IPS-20b (cell line): ENCODE data around the gene FARP2.
"Not testable (repeated sequence)": the region's sequence is repeated elsewhere in the genome, so short reads cannot be mapped to it uniquely, and the experiment has no call there.

ENCODE experiments used
- H3K27ac ChIP-seq: one replicate; pipeline ENCODE4 v1.5.1; 2013; ENCODE audit warnings: low read length
- H3K27me3 ChIP-seq: 2 replicates; pipeline ENCODE4 v1.6.1; 2013; ENCODE audit warnings: mild to moderate bottlenecking, low read length, inconsistent platforms; ENCODE audit not compliant: insufficient read depth
- H3K36me3 ChIP-seq: 2 replicates; pipeline ENCODE4 v1.6.1; 2013; ENCODE audit warnings: low read depth, mild to moderate bottlenecking, inconsistent platforms, low read length, moderate library complexity; ENCODE audit not compliant: insufficient read depth
- H3K4me1 ChIP-seq: 2 replicates; pipeline ENCODE4 v1.6.1; 2013; ENCODE audit warnings: mild to moderate bottlenecking, control low read depth, inconsistent platforms, low read length, moderate library complexity; ENCODE audit not compliant: insufficient read depth
- H3K4me3 ChIP-seq: 2 replicates; pipeline ENCODE4 v1.5.1; 2013; ENCODE audit warnings: mild to moderate bottlenecking, low read length, inconsistent platforms
- H3K9ac ChIP-seq: 2 replicates; pipeline ENCODE4 v1.6.1; 2013; ENCODE audit warnings: low read depth, mild to moderate bottlenecking, inconsistent platforms, low read length, moderate library complexity
- H3K9me3 ChIP-seq: 2 replicates; pipeline ENCODE4 v1.6.1; 2013; ENCODE audit warnings: mild to moderate bottlenecking, low read depth, low read length, inconsistent platforms; ENCODE audit not compliant: insufficient read depth

FARP2 gene

DNA sequence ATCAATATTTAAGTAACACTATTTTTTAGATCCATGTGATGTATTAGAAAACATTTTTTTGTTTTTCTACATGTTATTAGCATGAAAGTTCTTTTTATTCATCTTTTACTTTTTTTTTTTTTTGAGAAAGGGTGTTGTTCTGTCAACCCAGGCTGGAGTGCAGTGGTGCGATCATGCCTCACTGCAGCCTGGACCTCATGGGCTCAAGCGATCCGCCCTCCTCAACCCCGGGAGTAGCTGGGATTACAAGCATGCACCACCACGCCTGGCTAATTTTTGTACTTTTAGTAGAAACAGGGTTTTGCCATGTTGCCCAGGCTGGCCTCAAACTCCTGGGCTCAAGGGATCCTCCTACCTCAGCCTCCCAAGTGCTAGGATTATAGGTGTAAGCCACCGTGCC lies 17.8 kb downstream of the FARP2 start:
- H3K4me3 ChIP-seq, H3K9ac ChIP-seq, H3K27me3 ChIP-seq, H3K9me3 ChIP-seq, H3K36me3 ChIP-seq, H3K27ac ChIP-seq, H3K4me1 ChIP-seq: not testable (repeated sequence)

DNA sequence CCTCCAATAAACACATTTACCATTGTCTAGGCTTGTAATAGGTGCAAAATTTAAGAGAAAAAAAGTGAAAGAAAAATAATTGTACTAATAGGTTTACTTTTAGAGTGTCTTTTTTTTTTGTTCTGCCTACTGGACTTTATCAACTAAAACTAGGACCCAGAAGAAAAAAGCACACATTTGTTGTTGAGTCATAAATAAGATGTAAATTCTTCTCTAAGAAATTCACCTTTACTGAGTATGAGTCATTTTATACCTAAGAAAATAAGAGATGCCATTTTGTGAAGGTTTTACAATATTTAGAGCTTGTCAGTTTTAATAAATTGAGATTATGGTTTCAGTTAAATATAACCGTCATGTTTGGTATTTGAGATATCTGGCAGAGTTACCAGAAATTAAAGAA lies 19.2 kb downstream of the FARP2 start:
- H3K9me3 ChIP-seq: no peaks in the 10 kb centered on the region
- no peak overlapping the region for H3K4me3 ChIP-seq
- H3K36me3 ChIP-seq: 0 out of 2 replicates have a peak, but pooled peaks cover 9% of the 10 kb centered on the region
- no peak overlapping the region for H3K9ac ChIP-seq
- H3K4me1 ChIP-seq: no peaks in the 10 kb centered on the region
- H3K27ac ChIP-seq: no peak overlapping the region
- no peaks in the 10 kb centered on the region for H3K27me3 ChIP-seq

DNA sequence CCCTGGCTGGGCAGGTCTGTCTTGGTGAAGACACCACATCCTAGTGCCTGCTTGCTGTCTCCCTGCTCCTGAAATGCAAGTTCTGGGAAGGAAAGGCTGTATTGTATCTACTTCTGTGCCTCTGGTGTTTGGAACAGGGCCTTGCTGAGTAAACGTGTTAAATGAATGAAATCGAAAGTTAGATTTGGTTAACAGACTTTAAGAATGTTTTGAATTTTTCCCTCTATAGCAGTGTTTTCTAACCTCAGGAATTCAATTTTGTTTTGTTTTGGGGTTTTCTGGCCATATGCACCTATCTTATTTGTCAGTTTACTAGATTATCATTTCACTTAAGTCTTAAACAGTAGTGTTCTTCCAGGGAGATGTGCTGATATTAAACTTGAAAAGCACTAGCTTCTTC lies 20.7 kb downstream of the FARP2 start:
- H3K36me3 ChIP-seq: 0 out of 2 replicates have a peak, but pooled peaks cover 9% of the 10 kb centered on the region
- H3K9me3 ChIP-seq: no peaks in the 10 kb centered on the region
- no peaks in the 10 kb centered on the region for H3K4me1 ChIP-seq
- no peaks in the 10 kb centered on the region for H3K27me3 ChIP-seq
- no peak overlapping the region for H3K27ac ChIP-seq
- no peak overlapping the region for H3K4me3 ChIP-seq
- no peak overlapping the region for H3K9ac ChIP-seq

DNA sequence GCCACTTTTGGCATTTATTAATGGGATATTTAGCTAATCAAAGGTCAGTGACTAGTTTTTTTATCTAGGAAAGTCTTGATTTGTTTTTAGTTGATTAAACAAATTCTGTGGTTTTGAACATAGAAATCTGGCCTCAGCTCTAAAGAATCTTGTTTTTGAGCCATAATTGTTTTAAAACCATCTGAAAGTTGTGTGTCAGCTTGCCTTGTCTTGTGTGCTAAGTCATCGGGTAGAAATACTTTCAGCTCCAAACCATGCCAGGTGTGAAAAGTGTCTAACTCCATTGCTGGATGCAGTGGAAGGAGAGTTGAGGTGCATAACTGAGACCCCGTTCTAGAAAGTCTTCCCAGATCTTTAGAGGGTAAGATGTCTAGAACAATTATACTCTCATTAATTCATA lies 22.7 kb downstream of the FARP2 start:
- H3K4me1 ChIP-seq: no peaks in the 10 kb centered on the region
- no peak overlapping the region for H3K4me3 ChIP-seq
- no peaks in the 10 kb centered on the region for H3K9me3 ChIP-seq
- H3K27ac ChIP-seq: no peak overlapping the region
- H3K36me3 ChIP-seq: 0 out of 2 replicates have a peak, but pooled peaks cover 9% of the 10 kb centered on the region
- H3K9ac ChIP-seq: no peak overlapping the region
- H3K27me3 ChIP-seq: no peaks in the 10 kb centered on the region

DNA sequence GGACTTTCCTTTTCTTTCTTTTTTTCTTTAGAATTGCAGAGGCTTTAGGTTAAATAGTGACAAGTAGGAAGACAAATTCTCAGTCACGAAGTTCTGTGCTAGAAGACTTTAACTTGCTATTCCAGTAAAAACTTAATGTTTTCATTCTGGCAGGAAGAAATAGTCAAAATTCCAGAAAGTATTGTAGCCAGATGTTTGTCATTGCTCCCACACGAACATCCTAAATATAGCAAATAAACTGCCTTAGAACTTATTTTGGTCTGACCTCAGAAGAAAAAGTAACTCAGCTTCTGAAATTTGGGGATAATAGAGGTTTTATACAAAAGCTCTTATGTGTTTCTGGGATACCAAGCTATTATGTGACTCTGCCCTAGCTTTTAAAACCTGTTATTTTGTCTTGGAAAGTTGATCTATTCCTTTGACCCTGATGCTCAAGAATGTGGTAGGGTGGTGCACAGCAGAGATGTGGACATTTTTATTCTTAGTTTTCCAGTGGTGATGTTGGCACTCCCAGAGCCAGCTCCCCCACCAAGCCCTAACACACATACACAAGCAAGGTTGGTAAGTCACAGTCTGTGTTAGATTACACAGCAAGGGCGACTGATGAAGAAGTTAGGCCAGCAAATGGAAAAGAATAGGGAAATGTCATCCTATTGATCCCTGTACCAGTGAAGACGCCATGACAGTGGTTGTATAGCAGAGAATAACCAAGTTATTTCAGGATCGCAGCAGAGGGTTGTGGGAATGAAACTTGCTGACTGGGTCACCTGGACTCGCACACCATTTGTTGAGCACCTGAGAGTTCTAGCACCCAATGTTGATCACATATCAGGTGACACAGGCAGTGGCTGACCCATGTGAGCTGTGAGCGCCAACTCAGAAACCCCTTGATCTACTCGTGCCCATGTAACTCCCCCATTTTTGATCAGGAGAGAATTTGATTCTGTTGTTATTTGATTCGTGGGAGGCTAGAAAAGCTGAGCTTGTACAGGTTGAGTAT lies 23.7 kb downstream of the FARP2 start:
- H3K27ac ChIP-seq: no peak overlapping the region
- H3K36me3 ChIP-seq: 0 out of 2 replicates have a peak, but pooled peaks cover 5% of the 10 kb centered on the region
- H3K27me3 ChIP-seq: no peaks in the 10 kb centered on the region
- H3K9me3 ChIP-seq: no peaks in the 10 kb centered on the region
- no peak overlapping the region for H3K4me3 ChIP-seq
- no peaks in the 10 kb centered on the region for H3K4me1 ChIP-seq
- H3K9ac ChIP-seq: no peak overlapping the region

DNA sequence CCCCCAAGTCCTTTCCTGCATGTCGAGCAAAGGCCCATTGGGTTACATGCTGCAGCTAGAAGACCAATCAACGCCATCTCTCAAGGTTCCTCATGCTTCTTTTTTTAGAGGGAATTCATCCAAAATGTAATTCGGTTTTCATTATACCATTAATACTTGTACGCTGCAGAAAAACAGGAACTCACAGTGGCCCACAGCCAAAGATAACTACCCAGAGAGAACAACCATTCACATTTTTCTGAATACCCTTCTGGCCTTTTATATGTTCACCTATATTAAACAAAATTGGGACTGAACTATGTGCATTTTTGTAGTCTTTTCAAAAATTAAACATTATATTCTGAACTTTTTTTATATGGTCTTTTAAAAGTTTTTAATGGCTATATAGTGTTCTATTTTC lies 25.8 kb downstream of the FARP2 start:
- no peaks in the 10 kb centered on the region for H3K27me3 ChIP-seq
- no peak overlapping the region for H3K27ac ChIP-seq
- H3K9ac ChIP-seq: no peak overlapping the region
- H3K4me3 ChIP-seq: no peak overlapping the region
- no peaks in the 10 kb centered on the region for H3K4me1 ChIP-seq
- H3K9me3 ChIP-seq: no peaks in the 10 kb centered on the region
- H3K36me3 ChIP-seq: no peaks in the 10 kb centered on the region

DNA sequence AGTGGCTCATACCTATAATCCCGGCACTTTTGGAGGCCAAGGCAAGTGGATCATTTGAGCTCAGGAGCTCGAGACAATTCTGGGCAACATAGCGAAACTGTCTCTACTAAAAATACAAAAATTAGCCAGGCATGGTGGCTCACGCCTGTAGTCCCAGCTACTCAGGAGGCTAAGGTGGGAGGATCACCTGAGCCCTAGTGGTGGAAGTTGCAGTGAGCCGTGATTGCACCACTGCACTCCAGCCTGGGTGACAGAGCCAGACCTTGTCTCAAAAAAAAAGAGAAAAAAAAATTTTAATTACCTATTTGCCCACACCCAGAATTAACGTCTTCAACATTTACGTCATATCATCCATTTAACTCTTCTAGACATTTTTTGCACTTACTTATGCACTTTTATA lies 29.4 kb downstream of the FARP2 start:
- not testable (repeated sequence) for H3K4me3 ChIP-seq, H3K9ac ChIP-seq, H3K4me1 ChIP-seq, H3K36me3 ChIP-seq, H3K27ac ChIP-seq, H3K27me3 ChIP-seq, H3K9me3 ChIP-seq

DNA sequence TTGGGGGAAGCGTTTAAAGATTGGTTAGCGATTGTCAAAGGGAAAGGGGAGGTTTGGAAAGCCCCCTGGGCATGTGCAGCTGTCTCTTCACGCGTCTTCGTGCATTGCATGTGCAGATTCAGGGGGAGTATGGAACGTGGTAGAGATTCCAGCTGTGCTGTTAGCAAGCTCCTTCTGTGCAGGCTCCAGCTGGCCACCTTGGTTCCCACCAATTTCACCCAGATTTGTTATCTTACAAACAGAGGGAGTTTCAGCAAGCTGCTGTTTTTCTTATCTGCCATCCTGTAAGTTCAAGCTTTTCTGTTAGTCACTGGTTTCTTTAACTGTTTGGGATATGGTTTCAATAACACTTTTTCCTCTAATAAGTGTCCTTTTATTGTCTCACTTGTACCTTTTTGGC lies 30.4 kb downstream of the FARP2 start:
- H3K4me3 ChIP-seq: no peak overlapping the region
- H3K9ac ChIP-seq: no peak overlapping the region
- no peaks in the 10 kb centered on the region for H3K27me3 ChIP-seq
- no peaks in the 10 kb centered on the region for H3K9me3 ChIP-seq
- H3K27ac ChIP-seq: no peak overlapping the region
- 0 out of 2 replicates have a peak, but pooled peaks cover 3% of the 10 kb centered on the region for H3K4me1 ChIP-seq
- no peaks in the 10 kb centered on the region; the same call in 1 of the 2 replicates for H3K36me3 ChIP-seq

DNA sequence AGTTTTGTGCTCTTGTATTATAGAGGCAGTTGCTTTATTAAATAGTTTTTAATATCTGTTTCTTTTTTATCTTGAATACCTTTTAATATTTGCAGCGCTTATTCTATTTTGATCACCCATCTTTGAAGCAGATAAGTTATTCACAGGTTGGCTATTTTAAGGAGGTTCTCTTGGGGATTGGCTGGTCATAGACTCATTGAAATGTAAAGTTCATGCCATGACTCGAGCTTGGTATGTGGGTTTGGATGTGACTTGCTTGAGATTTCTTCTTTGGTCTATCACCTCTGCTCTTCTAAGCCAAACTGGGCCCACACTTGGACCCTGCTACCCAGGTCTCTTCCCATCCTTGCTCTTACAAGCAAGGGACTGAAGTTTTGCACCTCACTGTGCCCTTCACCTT lies 33.6 kb downstream of the FARP2 start:
- Histone ChIP-seq H3K9ac (no peak overlapping the region), H3K27me3 (no peaks in the 10 kb centered on the region), H3K4me1 (0 out of 2 replicates have a peak, but pooled peaks cover 3% of the 10 kb centered on the region), H3K27ac (no peak overlapping the region), H3K9me3 (no peaks in the 10 kb centered on the region), H3K36me3 (no peaks in the 10 kb centered on the region; the same call in 1 of the 2 replicates), H3K4me3 (no peak overlapping the region)

DNA sequence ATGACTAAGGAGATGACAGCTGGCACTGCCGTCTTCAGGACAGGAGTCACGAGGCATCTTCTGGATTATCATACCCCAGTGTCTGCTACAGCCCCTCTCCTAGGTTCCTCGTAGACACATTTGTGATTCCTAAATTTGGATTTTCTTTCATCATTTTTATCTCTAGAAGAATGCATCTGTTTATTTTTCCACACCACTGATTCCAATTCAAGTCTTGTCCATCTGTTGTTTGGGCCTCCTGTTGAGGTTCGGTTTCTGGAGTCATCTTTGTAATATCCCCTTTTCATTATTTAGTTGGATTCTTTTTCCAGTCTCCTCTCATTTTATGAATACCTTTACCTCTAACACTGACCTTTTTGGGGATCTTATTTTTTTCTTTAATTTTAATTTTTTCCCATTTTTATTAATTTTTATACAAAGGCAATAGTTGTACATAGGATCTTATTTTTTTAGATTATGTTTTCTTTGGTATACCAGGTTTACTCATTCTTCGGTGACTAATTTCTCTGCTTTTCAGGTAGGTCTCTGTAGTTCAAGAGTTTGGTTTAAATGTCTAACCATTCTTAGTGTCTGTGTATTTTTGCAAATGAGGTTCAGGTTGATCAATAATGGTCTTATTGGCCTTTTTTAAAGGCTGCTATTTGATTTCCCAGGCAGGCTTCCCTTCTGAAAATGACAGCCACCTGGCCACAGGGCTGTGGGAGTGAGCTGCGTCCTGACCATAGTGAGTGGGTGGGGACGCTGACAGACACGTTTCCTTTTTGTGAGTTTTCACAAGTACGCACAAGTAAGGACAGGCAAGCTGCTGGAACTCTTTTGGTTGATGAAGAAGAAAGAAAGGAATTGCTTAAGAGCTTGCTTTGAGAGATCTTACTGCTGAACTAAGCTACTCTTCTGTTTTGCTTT lies 34.5 kb downstream of the FARP2 start:
- Histone ChIP-seq H3K27ac (no peak overlapping the region), H3K9me3 (no peaks in the 10 kb centered on the region), H3K4me3 (no peak overlapping the region), H3K9ac (no peak overlapping the region), H3K36me3 (peaks cover 5% of the 10 kb centered on the region; the same call in 1 of the 2 replicates), H3K27me3 (no peaks in the 10 kb centered on the region), H3K4me1 (0 out of 2 replicates have a peak, but pooled peaks cover 3% of the 10 kb centered on the region)

DNA sequence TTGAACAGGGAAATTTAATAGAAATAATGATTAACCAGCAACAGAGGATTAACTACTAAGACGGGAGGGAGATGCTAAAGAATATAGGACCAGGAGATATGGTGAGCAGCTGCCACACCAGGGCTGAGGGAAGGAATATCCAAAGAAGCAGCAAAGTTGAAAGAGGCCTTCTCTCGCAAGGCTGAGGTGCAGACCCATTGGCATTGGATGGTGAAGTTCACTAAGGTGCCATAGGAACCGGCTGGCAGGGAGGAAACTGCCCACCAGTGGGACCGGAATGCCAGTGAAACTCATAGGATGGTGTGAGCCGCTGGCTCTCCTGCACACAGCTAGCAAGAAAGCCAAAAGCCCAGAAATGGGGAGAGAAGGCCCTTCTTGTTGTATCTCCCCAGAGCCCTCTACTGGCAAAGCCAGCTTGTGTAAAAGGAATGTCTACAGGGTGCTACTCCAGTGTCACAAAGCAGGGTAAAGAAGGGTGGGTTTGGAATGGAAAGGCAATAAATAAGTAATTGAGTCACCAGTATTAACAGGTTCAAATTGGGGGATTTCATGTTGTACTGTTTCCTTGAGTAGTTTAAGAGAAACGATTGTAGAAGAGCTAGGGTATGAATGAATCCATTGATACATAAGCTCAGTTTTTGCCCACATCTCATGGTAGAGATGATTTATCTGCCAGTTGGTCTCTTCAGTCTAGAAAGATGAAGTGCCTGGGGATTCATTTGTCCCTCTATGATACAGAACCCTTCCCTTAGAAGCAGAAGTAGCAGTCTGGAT lies 36.0 kb downstream of the FARP2 start:
- H3K4me3 ChIP-seq: no peak overlapping the region
- H3K9ac ChIP-seq: no peak overlapping the region
- no peaks in the 10 kb centered on the region for H3K9me3 ChIP-seq
- H3K36me3 ChIP-seq: peaks cover 6% of the 10 kb centered on the region; the same call in 1 of the 2 replicates
- H3K27ac ChIP-seq: no peak overlapping the region
- H3K27me3 ChIP-seq: no peaks in the 10 kb centered on the region
- 0 out of 2 replicates have a peak, but pooled peaks cover 3% of the 10 kb centered on the region for H3K4me1 ChIP-seq
